Umbilical cord (tissue), 2 donors: ENCODE data around the gene HMG20A. TPM values are rescaled to one million over a fixed set of nuclear protein-coding genes. Genes with fewer than 3 reads are reported as not detected.

Experiments
- DNase-seq: peaks from one replicate; pipeline ENCODE4 v3.0.0-alpha.2; 2015; ENCODE audit warnings: low spot score
- total RNA-seq: library from RNA; depleted of rRNA; stranded (reverse); fragments of >200 nt; gene quantifications from one replicate; pipeline ENCODE4 v1.2.3, GENCODE V29; 2014; ENCODE audit warnings: low replicate concordance; ENCODE audit not compliant: insufficient read depth

The HMG20A gene
- total RNA-seq, 1 donor from 2014 or later = 33.2 TPM

DNA sequence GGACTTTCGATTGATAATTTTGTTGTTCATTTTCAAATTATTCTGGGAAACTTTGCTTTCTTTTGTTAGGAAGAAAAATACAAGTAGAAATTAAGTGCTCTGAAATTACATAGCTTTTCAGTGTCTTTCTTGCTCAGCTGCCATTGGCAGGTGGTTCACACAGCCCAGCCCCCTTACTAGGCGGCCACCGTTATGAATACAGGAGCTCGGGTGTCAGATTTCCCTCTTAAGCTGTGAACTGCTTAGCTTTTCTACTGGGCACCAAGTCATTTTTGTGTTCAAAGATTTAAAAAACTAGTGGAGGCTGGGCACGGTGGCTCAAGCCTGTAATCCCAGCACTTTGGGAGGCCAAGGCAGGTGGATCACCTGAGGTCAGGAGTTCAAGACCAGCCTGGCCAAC, 55.2 kb downstream of the HMG20A start:
- no peak for DNase-seq

DNA sequence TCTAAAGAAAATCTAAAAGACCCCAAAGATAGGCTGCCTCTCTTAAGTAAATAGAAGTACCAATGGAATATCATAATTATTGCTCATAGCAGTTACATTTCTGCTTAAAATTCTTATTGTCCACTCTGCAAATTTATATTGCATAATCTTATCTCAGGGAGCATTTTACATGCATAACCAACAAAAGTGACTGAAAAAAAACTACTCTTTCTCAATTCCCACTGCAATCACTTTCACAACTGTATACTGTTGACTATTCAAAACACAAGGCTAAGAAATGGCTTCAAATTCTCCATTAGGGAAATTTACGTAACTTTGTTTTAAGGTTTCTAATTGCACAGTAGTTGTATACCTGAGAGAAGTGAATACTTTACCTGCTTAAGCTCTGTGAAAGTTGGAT, 56.3 kb downstream of the HMG20A start:
- no peak for DNase-seq

DNA sequence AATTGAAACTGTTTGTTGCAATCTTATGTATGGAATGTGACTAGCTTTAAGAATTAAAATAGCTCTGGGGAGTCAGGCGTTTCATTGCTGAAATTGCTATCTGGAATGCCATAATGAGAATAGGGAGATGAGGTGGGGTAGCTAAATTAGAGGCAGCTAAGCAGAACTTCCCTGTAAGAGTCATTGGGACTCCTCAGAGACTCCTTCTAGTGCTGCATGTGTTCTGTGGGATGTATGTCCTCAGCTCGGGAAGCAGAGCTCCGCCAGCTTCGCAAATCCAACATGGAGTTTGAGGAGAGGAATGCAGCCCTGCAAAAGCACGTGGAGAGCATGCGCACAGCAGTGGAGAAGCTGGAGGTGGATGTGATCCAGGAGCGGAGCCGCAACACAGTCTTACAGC, 57.4 kb downstream of the HMG20A start:
- no peak for DNase-seq

DNA sequence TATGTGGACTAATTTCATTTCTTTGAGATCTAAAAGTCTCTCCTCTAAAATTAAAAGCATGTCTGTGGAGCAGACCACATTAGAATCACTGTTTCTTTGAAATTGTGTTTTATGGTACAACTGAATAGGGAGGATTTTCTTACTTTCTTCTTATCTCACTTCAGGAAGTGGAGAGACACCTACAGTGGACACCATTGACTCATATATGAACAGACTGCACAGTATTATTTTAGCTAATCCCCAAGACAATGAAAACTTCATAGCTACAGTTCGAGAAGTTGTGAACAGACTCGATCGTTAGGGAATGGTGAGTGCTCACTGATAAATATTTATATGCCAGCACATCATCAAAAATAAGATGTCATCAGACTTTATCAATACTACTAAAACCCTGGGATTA, 58.3 kb downstream of the HMG20A start:
- no peak for DNase-seq

DNA sequence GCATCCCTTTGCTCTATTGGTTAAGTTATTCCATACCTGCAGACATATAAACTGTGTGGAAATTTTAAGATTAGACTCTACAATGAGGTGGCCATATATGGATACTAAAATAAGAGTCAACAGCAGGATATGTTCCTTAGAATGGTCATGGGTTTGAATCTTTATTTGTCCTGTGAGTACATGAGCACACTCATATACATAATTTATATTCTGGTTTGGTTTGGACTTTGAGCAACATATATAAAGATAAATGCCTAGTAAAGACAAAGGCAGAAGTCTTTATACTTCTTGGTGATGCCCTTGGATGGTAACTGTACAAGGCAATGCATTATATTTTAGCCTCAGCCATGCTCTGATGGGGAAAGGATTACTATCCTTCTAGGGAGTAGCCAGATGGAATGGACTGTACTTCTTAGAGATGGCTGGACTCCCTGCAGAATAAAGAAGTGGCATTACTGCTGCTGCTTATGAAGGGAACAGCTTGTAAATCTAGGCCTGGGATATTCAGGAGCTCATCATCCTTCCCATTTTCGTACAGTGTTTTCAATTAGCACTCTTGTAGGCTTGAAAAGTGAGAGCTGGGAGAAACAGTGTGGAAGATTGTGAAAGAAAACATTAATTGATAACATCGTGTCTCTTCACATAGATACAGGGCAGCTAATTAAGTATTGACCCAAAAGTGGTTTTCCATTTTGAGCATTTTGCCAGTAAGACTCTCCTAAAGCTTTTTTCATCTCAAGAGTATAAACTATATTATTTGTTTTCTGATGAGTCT, 60.4 kb downstream of the HMG20A start:
- DNase-seq = no peak

DNA sequence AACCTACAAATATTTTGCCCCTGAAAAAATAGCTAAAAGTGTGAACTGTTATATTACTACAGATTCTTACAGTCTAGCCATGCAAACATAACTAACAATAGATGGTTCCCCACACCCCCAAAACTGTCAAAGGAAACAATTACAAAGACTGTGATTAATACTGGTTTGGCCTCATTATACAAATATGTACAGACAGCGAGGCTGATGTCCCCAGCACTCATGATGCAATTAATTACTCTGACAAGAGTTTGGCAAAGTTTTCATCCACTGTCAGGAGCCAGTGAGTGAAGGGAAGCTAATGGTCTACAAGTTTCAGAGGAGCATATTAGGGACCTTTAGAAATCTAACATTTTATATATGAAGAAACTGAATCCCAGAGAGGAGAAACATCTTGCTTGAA, 61.0 kb downstream of the HMG20A start:
- DNase-seq = no peak

DNA sequence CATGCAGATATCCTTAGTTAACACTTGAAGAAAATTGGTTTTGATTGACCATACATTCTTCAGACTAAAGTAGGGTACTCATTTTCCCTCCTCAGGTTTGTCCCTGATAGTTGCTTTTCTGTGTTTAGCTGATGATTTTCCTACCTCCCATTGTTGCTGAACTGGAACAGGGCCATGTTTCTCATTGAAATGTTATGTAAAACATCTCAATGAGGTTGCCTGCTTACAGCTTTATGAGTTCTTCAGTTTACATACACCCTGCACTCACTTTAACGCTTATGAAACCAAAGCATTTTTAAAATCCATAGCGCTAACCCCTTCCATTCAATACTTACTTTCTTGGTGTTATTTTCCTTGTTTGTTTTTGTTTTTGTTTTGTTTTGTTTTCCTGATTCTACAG, 61.9 kb downstream of the HMG20A start:
- DNase-seq = no peak

DNA sequence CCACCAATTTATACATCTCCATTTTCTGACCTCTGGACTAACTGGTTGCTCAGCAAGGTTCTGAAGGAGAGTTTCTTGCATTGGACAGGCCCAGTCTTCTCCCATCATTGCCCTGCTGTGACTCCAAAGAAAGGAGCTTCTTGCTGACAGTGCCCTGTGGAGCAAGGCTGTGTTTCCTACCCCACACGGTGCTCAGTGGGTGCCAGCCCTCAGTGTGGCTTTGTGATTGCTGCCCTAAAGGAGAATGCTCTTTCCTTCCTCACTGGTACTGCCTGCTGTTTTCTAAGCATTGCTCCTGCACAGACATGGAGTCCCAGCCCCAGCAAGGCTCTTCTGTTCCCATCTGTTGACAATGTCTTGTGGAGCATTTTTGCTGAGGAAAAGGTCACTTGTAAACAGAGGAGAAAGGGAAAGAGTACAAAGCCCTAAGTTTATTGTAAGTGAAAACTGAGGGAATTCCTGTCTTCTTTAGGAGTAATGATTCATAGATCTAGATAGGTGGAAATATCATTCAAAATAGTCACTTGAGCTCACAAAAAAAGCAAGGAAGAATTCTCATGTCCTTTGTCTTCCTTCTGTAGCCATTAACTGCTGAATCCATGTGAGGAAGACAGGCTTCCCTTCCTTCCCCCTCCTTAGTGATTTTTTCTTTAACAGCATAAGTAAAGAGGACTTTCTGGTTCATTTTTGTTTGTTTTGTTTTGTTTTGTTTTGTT, 62.9 kb downstream of the HMG20A start:
- no peak for DNase-seq

DNA sequence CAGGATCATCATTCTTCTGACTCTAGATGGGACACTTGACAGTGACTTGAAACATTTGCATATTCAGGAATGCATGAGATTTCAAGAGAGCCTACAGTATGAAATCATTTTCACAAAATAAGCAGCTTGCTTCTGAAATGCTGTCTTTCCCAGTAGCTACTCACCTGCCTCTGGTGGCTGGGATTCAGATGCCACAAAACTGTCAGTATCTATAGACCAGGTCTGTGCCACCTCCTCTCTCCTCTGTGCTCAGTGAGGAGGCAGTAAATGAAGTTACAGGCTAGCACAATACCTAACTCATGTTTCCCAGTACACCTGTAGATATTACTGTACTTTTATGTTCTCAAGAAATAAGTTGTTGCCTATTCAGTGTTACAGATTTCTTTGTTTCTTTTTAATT, 64.3 kb downstream of the HMG20A start:
- no peak for DNase-seq

DNA sequence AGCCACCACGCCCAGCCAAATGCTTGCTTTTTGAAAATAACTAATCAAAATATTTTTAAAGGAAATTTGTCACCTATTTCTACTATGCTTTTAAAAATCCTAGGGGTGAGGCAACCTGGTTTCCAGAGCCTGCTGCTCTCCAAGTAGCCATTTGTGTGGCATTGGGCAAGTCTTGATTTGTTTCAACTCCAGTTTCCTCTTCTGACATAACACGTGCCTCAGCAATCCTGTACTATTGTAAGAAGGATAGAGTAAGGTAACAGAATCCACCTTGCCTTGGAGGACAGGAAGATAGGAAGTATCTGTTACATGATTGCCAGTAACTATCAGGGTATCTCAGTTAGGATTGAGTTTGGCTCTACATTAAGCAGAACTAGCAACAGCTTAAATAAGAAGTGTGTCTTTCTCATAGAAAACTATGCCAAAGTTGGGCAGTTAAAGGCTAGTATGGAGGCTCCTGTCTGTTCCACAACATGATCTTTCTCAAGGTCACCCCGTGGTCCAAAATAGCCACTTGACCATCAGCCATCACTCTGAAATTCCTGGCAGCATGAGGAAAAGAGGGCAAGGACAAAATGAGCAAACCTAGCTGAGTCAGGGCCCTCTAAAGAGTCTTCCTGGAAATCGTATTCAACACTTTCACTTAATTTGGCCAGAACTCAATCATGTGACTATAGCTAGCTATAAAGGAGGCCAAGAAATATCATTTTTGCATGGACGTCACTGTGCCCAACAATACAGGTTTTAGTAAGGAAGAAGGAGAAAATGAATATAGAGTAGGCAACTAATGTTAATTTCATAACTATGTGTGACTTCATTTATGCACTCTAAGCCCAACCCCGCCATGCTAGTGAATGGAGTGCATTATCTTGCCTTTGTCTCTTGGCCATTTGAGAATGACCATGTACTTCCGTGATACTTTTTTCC, 66.1 kb downstream of the HMG20A start:
- no peak for DNase-seq

DNA sequence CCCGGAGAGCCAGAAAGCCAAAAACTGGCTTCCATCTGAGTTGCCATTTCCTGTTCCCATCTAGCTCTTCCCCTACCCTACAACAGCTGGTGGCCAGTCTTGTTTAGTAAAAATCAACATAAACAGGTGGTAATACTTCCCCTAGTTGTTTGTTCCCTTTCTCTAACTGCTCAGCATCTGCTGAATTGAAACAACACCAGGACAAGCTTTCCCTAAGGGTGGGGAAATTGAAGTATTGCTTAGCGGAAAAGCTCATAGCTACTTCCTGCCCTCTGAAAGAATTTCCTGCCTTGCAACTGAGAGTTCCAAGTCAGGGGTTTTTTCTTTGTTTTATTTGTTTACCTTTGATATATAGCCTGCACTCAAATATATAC, 66.8 kb downstream of the HMG20A start:
- no peak for DNase-seq

DNA sequence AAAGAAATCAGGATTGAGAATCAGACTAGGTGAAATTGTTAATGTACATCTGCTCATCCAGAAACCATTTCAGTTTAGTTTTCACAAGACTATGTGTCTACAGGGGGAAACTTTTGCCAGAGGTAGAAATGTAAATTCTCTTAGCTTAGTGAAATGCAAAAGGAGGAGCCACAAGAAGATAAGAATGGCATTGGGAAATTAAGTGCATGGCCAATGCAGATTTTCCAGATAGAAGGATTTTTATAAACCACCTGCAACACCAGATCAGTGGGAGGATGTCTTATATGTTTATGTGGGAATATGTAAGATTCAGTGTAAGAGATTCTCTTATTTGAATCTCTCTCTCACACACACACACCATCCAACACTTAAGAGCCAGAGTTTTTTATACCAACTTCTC, 67.2 kb downstream of the HMG20A start:
- no peak for DNase-seq

DNA sequence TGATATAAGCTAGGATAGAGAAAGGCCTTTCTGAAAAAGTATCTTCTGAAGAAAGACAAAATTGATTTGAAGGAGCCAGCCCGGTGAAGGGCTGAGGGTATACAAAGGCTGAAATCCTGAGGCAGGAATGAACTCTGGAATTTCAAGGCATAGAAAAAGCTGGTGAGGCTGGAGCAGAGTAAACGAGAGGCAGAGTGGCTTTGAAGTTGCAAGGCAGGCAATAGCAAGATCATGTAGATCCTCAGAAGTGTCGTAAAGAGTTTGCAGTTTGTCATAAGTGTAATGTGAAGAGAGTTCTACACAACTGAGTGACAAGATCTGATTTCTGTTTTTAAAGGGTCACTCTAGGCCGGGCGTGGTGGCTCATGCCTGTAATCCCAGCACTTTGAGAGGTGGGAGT, 69.0 kb downstream of the HMG20A start:
- no peak for DNase-seq

DNA sequence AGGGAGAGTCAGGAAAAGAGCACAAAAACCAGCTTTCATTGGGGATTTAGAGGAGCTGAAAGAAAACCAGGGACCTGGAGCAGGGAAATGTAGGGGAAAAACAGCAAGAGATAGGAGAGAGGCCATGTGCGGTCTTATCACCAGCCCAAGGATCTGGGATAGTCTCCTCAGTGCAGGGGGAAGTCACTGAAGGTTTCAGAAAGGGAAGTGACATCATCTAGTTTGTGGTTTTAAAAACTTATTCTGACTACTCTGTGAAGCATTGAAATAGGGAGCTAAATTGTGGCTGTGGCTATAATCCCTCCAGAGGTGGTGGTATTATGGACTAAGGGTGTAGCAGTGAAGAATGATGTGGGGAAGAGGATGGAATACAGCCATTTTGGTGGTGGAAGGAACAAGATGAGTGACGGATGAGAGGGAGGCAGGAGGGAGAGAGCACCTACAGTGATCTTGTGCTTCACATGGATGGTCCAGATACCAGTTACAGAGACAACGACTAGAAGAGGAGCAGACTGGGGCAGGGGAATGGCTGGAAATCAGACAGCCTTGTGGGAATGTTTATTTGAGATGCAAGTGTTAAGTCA, 72.7 kb downstream of the HMG20A start:
- DNase-seq = peak; percentile 94

DNA sequence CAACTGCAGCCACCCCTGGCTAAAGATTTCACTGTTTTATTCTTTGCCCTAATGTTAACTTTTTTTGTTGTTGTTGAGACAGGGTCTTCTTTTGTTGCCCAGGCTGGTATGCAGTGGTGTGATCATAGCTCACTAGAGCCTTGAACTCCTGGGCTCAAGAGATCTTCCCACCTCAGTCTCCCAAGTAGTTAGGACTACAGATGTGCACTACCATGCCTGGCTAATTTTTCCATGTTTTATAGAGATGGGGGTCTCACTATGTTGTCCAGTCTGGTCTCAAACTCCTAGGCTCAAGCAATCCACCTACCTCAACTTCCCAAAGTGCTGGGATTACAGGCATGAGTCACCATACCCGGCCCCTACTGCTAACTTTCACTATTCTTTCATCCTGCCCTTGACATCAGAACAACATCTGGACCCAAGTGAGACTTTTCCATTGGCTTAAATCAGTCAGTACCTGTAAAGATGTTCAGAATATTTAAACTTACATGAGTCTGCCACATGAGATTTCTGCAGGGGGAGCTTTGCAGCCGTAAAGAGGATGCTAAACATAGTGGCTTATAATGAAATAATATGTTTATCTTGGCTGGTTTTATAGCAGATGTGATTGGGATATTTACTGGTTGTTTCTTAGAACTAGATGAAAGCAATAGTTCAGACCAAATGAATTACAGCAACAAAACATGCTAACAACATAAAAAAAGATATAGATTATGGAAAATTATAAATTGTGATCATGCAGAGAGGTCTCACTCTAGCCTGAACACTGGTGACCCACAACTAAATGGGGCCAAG, 73.6 kb downstream of the HMG20A start:
- no peak for DNase-seq

DNA sequence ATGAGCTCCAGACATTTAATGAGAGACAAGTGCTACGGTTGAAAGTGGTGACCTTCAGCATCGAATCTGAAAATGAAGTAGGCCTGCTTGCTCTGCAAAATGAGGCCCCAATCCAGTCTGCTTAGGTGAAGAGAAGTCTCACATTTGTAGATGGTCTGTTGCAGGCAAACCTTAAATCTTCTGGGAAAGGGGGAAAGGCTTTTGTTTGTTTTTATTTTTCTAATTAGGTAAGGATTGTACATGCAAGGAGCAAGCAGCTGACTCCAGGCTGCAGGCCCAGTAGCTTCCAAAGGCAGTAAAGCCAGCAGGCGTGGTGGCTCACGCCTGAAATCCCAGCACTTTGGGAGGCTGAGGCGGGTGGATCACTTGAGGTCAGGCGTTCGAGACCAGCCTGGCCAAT, 74.3 kb downstream of the HMG20A start:
- DNase-seq = no peak

DNA sequence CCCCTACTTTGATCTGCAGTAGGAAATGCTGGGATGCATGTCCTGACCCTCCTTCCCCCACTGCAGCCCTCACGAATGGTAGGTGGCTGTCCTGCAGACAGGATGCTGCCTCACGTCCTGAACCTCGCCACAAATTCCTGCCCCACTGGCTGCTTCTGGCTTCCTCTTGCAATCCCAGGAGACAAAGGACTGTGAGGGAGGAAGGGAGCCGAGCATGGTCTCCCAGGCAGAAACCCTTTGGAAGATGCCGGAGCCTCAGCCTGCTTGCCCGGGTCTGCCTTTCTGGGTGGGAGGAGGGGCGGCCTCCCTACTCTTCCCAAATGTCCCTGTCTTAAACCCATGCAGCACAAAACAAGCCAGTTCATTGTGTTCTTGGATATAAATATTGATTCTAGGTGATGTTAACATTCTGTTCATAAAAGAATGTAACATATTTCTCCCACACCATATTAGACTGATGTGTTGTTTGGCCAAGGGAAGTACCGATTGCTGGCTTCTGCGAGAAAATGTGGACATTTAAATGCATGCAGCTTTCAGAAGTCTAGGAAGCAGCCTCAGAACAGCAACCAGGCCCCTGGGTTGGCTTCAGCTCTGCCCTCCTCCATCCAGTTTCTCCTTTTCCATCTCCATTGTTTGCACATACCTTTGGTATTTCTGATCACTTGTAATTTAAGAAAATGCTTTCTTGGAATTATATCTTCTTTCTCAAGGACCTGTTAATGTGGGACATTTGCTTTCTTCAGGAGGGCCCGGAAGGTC, 75.3 kb downstream of the HMG20A start:
- no peak for DNase-seq

DNA sequence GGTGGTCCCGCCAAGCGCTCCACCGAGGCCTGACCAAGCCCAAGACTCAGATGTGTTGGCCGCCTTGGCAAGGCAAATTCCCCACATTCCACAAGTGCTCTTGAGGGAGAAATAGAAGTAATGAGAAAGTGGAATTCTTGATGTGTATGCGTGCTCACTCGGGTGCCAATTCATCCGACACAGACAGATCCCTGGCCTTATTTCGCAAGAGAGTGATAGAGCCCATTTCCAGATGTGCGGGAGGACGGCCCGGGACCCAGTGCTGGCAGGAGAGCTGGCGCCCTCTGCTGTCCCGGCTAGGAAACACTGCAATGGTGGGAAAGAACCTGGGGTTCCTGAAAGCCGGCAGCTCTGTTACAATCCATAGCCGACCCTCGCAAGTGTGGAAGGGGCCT, 76.0 kb downstream of the HMG20A start:
- peak; percentile 95 for DNase-seq

DNA sequence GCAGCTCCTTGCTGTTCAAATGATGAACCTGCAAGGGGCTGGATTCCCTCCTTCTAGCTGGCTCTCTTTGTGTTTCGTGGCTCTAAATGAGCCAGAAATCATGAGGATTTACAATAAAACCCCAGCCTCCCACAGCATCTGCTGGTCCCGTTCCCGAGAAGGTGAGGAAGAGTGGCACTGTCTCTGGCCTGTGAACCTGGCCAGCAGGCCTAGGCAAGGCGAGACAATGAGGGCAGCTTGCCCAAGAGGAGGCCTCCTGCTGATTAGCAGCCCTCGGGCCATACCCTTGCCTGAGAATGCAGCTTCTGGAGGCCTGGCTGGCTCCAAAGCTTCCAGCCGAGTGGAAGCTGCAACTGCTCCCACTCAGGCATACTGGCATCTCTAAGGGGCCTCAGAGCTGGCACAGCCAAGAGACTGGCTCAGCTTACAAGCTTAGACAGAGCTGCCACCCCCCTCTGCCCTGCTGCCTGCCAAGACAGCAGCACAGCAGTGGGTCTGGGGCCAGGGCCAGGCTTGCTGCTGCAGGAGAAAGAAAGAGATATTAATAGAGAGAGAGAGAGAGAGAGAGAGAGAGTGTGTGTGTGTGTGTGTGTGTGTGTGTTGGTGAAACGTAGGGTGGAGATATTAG, 76.5 kb downstream of the HMG20A start:
- DNase-seq = peak; percentile 85

DNA sequence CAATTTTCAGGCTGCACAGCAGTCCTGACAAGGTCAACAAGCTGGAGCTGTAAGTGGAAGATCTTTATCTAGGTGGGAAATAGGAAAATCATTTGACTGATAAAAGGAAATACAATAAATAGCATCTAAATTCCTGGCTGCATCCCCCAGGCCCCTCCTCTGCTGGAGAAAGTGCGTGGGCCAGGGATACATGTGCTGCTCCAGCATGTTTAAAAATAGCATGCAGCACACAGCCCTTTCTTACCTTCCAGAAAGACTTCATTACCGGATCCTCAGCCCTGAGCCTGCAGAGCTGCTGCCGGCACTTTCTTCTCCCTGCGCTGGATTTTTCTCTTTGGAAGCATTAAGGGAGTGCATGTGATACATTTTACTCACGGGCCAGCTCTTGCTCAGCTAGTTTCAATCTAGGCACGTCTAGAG, 77.3 kb downstream of the HMG20A start:
- DNase-seq = peak; percentile 92
